ENCODE measurements around the gene MED12.

GRCh38 chrX:71100581-71101505 lies 17.6 kb upstream of the MED12 start:
- TF ChIP-seq EZH2 (IDR thresholded peaks at IDR 0.05) (no peak), CTCF (IDR thresholded peaks at IDR 0.05) (no peak), EZH2phosphoT487 (IDR thresholded peaks at IDR 0.05) (no peak)
